ENCODE measurements around the gene JMJD1C.
A peak's percentile ranks its signal among the peaks of the same experiment; 100 is the strongest.
"Not testable (repeated sequence)": the region's sequence is repeated elsewhere in the genome, so short reads cannot be mapped to it uniquely, and the experiment has no call there.

The JMJD1C gene

DNA sequence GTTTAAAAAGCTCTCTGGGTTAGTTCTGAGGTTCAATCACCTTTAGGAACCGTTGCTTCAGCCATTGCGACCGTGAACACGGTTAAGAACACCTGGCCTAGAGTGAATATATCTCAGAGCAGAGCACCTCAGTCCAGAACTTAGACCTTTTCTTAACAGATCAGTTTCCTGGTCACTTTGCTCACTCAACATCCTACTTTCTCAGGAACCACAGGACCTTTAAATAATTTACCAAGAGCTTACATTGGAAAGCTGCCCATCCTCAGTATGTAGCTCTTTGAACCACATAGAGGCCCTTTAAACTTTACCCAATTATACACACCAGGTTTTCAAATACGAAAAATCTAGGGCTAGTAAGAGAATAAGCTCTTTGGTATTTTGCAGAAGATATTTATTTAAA is 179.4 kb downstream of the JMJD1C start:
- no peak for DNase-seq (ENCODE audit: low read depth)

DNA sequence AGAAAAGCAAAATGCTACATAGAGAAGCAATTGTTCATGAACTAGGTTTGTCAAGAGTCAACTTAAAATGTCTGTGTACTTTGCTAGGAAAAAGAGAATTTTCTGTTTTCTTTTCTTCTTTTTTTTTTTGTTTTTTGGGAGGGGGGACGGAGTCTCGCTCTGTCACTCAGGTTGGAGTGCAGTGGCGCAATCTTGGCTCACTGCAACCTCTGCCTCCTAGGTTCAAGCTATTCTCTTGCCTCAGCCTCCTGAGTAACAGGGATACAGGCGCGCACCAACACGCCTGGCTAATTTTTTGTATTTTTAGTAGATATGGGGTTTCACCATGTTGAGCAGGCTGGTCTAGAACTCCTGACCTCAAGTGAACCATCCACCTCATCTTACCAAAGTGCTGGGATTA is 181.9 kb downstream of the JMJD1C start:
- not testable (repeated sequence) for DNase-seq (ENCODE audit: low read depth)

DNA sequence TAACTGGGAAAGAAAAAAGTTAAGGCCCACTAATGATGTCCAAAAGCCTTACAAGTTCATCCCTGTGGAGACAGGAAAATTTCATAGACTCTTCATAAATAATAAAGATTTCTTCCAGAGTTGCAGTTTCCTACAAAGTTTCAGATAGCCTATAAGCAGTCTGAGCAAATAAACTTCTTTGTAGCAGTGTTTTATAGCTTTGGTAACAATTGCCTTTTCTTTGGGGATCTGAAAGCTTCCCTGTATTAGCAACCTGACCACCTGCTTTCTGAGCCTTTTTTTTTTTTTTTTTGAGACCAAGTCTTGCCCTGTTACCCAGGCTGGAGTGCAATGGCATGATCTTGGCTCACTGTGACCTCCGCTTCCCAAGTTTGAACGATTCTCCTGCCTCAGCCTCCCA is 182.7 kb downstream of the JMJD1C start:
- no peak for DNase-seq (ENCODE audit: low read depth)

DNA sequence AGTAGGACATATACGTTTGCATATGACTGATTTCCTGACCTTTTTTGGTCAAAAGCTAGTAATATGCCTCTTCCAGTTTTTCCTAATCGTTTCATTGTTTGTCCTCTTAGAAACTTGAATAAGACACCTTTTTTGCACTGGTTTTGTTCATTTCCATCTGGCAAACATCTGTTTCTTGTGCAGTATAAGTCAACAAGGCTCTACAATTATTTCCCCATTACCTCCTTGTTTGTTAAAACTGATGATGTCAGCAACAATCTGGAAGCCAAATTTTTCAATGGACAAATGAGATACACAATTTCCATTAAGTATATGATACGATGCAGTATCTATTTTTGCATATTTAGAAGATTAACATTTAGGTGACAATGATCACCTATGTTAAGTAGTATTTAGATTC is 183.8 kb downstream of the JMJD1C start:
- DNase-seq (ENCODE audit: low read depth) = no peak

DNA sequence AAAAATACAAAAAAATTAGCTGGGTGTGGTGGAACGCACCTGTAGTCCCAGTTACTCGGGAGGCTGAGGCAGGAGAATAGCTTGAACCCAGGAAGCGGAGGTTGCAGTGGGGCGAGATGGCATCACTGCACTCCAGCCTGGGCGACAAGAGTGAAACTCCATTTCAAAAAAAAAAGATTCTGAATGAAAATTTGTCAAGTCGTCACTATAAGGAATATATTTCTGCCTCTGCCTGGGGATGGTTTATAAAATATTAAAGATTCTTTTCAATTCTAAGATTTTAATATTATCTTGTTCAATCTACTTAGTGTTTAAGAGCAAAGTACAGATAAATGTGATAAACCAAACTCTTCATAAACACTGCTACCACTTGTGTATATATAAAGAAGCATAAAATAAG is 185.4 kb downstream of the JMJD1C start:
- DNase-seq (ENCODE audit: low read depth) = no peak

DNA sequence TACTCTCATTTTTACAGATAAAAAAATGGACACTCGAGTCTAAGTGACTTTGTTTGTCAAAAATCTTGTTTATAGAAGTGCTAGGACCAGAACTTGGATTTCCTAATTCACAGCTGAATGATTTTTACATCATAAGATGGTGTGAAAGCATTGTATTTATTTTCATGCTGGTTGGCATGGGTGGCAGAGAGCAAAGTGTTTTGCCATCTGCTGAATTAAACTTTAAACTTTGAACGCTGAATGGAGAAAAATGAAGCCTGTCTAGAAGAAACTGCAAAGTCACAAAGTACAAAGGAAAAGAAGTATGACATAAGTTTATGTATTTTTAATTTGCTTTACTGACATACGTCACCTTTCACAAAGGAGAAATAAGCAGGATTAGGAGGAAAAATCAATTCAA is 190.7 kb downstream of the JMJD1C start:
- DNase-seq (ENCODE audit: low read depth) = no peak

DNA sequence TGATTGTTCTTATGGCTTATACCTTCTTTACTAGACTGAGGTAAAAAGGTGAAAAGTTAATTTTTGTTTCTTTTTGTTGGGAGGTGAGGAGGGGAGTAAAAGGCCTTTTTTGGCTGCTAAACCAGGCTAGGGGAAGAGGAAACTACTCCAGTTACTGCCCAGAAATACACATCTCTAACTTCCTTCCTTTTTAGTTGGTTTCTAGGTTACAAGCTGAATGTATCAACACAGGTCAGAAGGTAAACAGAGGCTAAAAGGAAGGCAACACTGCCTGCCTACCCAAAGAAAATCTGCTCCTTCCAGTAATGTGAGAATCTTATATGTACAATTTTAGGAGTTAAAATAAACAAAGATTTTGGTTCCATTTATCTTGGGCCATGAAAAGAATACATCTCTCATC is 192.2 kb downstream of the JMJD1C start:
- DNase-seq (ENCODE audit: low read depth) = no peak

DNA sequence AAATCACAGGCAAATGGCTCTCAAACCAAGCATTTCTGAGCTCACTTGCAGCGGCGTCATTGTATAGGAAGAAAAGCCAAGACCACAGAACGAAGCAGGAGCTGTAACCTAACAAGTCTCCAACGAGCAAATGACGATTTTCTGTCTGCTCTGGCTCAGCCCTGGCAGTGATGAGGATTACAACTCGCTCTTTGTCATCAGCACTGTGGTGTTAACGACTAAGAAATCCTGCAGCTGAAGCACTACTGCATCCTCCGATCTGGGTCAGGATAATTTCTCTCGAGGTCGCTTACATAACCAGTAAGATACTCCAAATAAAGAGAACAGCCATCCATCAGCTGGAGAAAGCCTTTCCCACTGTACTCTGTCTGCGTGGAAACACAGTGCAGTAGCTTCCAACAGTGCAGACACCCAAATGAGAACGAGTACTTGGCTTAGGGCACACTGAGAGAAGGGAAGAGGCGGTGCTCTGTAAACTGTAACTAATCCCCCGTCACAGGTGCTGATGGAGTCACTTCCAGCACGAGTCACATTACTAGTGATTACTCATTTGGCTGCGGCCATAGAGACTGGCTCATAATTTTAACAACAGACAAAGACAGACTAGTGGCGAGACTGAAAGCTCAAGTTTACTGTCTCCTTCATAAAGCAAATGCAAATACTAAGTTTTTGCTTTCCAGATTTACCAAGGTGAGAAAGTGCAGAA is 196.8 kb downstream of the JMJD1C start:
- peak; percentile 58 for DNase-seq (ENCODE audit: low read depth)

DNA sequence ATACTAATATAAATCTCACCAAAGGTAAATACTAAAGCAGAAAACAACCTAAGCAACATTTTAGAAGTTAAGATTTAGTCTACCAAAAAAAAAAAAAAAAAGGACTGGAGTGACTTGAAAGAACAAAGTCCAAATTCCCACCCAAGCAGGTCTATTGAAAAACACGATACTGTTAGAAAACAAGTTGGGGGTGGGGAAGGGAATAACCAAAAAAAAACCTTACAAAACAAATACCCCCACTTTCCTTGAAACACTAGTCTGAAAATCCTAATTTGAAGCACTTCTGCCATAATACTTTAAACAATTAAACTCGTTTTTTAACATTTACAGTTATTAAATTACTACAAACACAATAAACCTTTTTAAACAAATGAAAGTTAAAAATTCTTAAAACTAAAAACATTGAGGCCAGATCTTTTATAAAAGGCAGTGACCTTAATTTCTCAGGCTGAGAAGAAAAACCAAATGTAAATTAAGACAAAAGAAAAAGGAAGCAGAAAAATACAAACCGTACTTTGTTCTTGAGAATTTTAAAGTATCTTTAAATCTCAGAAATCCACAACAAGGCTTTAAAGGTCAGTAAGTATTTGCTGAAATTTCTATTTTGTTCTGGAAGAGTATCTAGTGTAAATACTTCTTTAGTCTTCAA is 197.5 kb downstream of the JMJD1C start:
- no peak for DNase-seq (ENCODE audit: low read depth)

DNA sequence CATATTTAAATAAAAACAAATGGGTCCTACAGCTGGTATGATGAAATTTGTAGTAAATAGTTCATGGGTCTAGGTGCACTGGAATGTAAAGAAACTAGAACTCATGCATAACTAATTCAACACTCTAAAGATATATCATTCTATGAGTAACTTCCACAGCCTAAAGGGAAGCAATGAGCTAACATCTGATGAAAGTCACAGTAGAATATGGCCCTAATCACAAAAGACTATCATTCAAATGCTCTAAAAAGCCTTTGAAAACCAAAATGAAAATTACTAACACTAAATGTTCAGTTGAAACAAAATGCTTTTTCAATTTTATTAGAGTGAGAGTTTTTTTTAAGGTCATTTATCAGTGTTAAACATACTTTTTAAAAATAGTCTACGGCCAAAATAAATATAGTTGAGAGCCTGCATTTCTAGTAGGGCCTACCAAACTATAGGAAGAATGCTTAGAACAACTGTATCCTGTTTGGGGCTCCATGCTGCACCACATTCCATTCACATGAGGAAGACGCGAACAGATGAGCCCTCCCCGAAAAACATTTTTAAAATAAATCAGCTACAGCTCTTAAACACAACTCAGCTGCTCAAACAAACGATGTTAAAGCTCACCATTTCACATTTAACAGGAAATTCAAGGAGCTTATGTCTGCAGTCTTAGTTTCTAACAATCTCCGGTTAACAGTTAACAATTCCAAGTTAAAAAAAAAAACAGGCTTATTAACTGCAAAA is 198.2 kb downstream of the JMJD1C start:
- DNase-seq (ENCODE audit: low read depth) = no peak

DNA sequence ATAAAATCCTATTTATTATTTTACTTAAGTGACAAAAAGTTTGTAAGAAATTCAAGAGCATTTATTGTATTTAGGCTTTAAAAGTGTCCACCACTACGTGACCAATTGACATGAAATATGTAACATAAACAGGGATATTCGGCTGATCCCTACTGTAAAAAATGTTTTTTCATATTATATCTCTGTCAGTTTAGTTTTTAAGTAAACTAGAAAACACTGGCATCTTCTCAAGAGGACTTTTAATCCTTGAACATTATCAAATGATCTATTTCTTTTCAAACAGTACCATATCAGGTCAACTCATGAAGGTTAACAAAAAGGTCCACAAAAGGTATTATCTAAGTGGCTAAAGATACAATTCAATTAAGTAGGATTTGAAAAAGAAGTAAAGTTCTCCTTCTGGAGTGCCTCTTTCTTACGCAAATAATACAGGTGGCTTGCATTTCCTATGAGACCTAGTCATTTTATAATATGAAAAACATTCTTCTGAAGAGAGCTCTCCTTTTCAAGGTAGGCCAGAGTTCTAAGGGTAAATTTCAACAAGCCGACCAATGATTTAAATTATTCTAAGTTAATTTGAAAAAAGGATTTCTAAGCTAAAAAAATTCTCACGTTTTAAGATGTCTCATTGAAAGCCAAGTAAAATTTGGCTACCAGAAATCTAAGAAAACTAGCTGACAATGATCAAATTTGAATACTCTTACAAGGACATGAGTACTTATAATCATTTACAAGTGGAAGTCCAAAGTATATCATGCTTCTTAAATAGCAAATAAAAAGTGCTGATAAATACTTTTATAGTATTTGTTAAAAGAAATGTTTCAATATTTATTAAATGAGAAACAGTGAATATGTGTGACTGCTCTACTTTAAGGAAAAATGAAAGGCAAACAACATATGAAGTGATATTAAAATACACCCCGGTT is 199.1 kb downstream of the JMJD1C start:
- no peak for DNase-seq (ENCODE audit: low read depth)

DNA sequence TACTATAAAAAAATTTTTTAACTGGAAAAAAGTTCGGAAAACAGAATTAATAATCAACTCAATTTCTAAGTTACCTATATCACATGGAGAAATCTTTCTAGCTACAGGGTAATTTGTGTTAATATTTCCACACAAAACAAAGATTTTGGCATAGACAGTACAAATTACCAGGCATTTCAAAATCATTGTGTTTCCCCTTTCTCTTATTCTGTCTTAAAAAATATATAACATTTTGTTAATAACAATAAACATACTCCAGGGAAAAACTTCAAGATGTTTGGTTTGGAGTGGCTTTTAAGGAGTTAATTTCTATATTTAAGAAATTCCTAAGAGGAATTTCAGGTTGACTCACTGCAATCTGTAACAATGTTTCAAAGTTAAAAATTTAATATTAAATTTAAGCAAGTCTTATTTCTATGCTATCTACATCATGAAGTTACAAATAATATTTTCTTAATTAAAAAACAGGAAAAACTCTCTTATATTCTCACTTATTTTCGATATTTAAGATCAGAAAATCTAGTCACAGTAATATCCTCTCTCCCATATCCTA is 200.0 kb downstream of the JMJD1C start:
- no peak for DNase-seq (ENCODE audit: low read depth)

DNA sequence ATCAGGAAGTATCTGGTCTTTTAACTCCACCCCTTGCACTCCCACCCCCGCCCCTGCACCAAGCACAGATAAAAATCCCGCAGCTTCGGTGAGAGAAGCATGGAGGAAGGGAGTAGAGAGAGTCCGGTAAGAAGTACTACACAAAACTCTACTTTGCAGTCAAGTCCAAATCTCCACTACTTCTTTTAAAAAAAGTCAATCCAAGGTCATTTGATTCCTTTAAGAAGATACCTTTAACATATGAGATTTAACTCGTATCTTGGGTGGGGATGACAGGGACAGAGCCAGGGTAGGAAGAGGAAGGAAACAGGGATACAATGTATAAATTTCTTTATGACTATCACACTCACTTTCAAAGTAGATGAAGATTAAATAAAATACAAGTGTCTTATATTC is 200.6 kb downstream of the JMJD1C start:
- DNase-seq (ENCODE audit: low read depth) = no peak

DNA sequence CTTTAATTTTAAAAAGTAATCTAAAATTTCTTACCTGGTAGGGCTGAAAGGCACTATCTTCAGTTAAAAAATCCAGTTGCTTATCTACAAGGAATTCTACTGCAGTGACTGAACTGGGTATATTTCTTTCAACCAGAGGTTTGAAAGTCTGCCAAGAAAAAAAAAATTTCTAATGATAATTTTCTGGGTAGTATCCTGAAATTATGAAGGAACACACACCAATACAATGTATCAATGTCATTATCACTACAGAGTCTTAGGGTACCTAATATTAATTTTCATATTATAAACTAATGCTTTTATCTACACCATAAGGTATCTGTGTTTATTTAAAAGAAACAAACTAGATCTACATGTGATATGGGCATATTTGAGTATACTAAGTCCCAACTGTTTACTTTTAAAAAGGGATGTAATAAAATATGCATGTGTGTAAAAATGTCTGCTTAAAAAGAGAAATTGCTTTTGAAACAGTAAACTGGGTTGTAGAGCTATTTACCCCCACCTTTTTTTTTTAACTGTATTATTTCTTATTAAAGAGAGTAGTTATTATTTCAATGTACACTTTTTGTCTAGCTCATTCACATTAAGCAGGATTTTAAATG is 201.1 kb downstream of the JMJD1C start:
- DNase-seq (ENCODE audit: low read depth) = no peak

DNA sequence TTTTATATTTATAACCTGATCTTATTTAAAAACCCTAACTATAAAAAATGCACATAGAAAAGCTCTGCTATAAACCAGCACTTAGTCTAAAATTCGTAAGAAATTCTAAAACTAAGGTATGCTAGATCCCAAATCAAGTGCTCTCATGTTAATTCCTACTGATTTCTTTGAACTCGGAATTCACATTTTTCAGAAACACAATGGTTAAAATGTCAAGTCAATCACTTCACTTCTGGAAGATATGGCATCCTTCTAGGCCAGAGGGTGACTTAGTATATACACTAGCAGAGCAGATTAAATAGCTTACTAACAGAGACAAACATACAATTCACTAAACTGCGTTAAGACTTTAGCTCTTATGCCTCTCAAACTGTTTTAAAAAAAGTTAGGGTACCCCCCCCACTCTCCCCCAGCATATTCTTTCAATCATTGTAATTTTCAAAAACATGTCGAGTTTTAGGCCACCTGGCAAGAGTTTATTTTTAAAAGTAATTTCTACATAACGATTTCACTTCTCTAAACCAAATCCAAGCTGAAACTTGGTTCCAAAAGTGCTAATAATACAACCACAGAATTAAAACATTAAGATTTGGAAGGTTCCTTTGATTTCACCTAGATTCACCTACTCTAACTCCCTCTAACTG is 203.2 kb downstream of the JMJD1C start:
- no peak for DNase-seq (ENCODE audit: low read depth)

DNA sequence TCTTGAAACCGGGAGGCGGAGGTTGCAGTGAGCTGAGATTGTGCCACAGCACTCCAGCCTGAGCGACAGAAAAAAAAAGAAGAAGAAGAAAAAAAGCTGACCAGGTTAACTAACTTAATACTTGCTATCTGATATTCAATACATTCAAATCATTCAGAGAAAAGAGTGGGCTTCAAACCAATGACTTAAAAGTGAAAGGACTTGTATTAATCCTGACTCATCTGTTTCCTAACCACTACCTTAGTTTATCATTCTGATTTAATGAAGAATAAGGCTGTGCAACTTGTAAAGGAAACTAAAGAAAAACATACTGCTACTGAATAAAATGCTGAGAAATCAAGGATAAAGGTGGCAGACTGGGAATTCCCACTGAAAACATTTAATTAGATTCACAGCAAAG is 204.3 kb downstream of the JMJD1C start:
- no peak for DNase-seq (ENCODE audit: low read depth)

DNA sequence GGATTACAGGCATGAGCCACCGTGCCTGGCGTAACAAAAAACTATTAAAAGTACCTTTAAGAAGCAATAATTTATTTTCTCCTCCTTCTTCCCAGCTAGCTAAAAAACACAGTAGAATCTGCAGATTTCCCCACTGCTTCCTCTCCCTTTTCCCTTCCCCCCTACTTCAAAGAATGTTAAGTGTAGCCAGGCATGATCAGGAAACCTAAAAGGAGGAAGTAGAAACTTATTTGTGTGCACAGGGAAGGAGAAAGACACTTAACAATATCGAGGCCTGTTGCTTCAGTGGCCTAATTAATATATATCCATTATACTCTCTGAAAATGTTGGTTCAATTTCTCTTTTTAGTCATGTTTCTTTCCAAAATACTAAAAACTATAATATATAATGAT is 204.9 kb downstream of the JMJD1C start:
- DNase-seq (ENCODE audit: low read depth) = no peak

DNA sequence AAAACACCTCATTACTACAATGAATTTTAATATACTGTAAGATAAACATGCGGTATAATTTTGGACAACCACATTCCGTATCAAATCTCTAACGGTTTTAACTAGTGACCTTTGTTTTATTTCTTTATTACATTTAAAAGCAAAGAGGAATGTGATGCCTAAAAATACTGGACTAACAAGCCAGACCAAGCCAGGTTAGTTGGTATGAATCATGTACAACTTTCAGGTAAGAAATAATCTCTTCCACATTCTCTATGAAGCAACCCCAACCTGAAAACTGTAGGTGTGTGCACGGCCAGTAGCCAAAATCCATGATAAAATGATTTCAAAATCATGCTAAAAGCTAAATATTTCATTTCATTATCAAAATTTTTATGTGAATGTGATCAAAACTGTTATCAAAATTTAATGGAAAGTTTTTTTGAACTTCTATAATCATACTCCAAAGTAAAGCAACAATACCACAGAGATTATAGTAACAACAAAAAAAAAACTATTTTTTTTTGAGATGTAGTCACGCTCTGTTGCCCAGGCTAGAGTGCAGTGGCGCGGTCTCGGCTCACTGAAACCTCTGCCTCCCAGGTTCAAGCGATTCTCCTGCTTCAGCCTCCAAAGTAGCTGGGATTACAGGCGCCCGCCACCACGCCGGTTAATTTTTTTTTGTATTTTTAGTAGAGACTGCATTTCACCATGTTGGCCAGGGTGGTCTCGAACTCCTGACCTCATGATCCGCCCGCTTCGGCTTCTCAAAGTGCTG is 205.5 kb downstream of the JMJD1C start:
- DNase-seq (ENCODE audit: low read depth) = no peak

DNA sequence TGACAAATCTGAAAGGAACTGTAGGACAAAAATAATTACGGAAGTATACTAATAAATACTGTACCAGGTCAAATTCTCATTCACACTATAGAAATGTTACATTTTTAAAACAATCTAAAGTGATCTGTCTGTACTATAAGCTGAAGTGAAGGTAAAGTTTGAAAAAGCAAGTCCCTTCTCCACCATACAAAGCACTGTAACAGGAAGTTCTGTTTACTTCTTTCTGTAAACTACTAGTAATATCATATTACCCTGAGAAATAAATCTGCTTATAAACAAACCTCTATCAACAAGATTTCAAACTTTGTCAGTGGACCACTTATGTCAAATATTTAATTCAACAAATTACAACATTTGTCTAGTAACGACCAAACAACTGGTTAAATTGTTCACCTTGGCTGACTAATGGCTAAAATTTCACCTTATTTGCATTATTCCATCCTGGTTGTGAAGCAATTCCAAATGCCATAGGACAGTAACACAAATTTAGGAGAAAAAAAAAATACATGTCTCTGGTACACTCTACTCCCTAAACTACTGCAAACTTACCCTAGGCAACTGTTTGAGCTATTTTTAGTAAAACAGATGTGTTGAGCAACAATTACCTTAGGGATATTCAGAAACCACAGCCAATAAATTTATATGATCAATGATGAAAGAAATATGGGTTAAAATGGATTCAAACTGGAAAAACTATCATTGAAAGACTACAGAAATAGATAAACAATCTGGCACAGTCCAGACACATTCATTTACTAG is 206.7 kb downstream of the JMJD1C start:
- no peak for DNase-seq (ENCODE audit: low read depth)

DNA sequence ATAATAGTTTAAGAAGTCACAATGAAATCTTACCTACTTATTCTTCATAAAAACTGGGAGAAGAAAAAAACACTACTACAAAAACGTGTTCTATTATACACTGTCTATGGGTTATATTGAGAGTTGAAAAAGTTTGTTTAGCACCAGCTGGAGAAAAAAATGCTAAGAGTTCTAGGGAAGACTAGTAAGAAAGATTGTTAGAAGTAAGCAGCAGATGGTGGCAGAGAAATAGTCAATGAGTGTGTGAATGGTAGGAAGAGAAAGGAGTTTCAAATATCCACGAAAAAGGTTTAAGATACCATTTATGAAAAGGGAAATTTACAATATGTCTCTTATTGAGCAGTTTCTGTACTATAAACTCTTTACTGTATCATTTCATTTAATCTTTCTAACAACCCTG is 208.0 kb downstream of the JMJD1C start:
- DNase-seq (ENCODE audit: low read depth) = no peak
